ENCODE data around the gene VPS25.

- TF ChIP-seq CTCF (conservative IDR thresholded peaks at IDR 0.05; ENCODE audit: low read depth, low read length) (no peak), EZH2 (IDR thresholded peaks at IDR 0.05; ENCODE audit: borderline replicate concordance, low read depth, low read length, poor library complexity, severe bottlenecking) (no peak)
Measured at GRCh38 chr17:42761638-42762037, 11.6 kb upstream of the VPS25 start.

Data from A673 (cell line).